Spleen (tissue), 11 donors: ENCODE results near the gene FOXJ1. TPM values are rescaled to one million over a fixed set of nuclear protein-coding genes. Genes with fewer than 3 reads are reported as not detected.

Source experiments
- DNase-seq: peaks from one replicate; pipeline ENCODE4 v3.0.0-alpha.2; 2020
- H3K27ac ChIP-seq, 8 donors: fragments of 200-600 bp; sonication (generic) in 7 of 8; 1 replicate in 4 of 8; 2 replicates in 4 of 8; pipeline versions ENCODE4 v1.5.0 to v1.8.0; 2016 to 2021; ENCODE audit warnings: inconsistent platforms in 4 of 8, mild to moderate bottlenecking in 4 of 8, moderate library complexity in 1 of 8
- H3K27me3 ChIP-seq, 7 donors: fragments of 200-600 bp; sonication (generic) in 6 of 7; replicated peaks in 1 of 7; 1 replicate in 4 of 7; 2 replicates in 3 of 7; pipeline versions ENCODE4 v1.5.0 to v1.8.0; 2016 to 2021; ENCODE audit warnings: inconsistent platforms in 3 of 7, mild to moderate bottlenecking in 1 of 7
- H3K36me3 ChIP-seq, 6 donors: fragments of 200-600 bp; sonication (generic) in 5 of 6; 1 replicate in 4 of 6; 2 replicates in 2 of 6; pipeline versions ENCODE4 v1.5.0 to v1.8.0; 2016 to 2021; ENCODE audit warnings: inconsistent platforms in 2 of 6
- H3K4me1 ChIP-seq, 6 donors: fragments of 200-600 bp; sonication (generic) in 5 of 6; 1 replicate in 3 of 6; 2 replicates in 3 of 6; pipeline versions ENCODE4 v1.5.0 to v1.8.0; 2016 to 2021; ENCODE audit warnings: inconsistent platforms in 3 of 6
- H3K4me3 ChIP-seq, 8 donors: fragments of 200-600 bp; sonication (generic) in 7 of 8; 1 replicate in 4 of 8; 2 replicates in 4 of 8; pipeline versions ENCODE4 v1.5.0 to v1.8.0; 2016 to 2021; ENCODE audit warnings: inconsistent platforms in 4 of 8, mild to moderate bottlenecking in 4 of 8, moderate library complexity in 2 of 8
- H3K9me3 ChIP-seq, 8 donors: fragments of 200-600 bp; sonication (generic) in 7 of 8; 1 replicate in 4 of 8; 2 replicates in 4 of 8; pipeline versions ENCODE4 v1.5.0 to v1.8.0; 2016 to 2021; ENCODE audit warnings: inconsistent platforms in 4 of 8
- CTCF ChIP-seq, 11 experiments: fragments of 200-600 bp in 7 of 11; fragments of 450-650 bp in 4 of 11; sonication (generic) in 4 of 11; IDR thresholded peaks in 8 of 11; conservative IDR thresholded peaks in 3 of 11; 1 replicate in 7 of 11; 2 replicates in 4 of 11; pipeline versions ENCODE4 v1.4.0 to v1.8.0; 2016 to 2021; ENCODE audit warnings: antibody characterized with exemption in 11 of 11, inconsistent platforms in 4 of 11, mild to moderate bottlenecking in 1 of 11
- POLR2A ChIP-seq, 3 donors: fragments of 450-650 bp; IDR thresholded peaks; one replicate each; pipeline ENCODE4 v1.5.1; 2017; ENCODE audit warnings: antibody characterized with exemption in 3 of 3, mild to moderate bottlenecking in 1 of 3
- POLR2AphosphoS5 ChIP-seq, 3 donors: sonication (generic); formaldehyde crosslinking; IDR thresholded peaks; one replicate each; pipeline ENCODE4 v1.5.1; 2017; ENCODE audit warnings: antibody characterized with exemption in 3 of 3
- WGBS, 5 donors: extraction: QIAGEN DNeasy Blood & Tissue Kit in 3 of 5; methylation state at CpG; one replicate each; pipeline versions ENCODE4 v1.1.5 to v1.1.7; 2013 to 2018; 5-methylcytosine and 5-hydroxymethylcytosine counted together
- intact Hi-C: fragments of 100-400 bp; cut with DNase I; formaldehyde crosslinking; loops from one replicate; pipeline ENCODE4 v1.15.0; 2023; ENCODE audit warnings: low total_unique reads
- microRNA-seq, 3 donors: library from miRNA; unstranded; fragments of <30 nt; microRNA quantifications; one replicate each; pipeline versions ENCODE4 to v1.1.0, GENCODE V29; 2019 to 2020
- polyA plus RNA-seq, 3 donors: library from polyadenylated mRNA; stranded (reverse); fragments of 200-250 nt; gene quantifications; one replicate each; pipeline ENCODE4 v1.2.1, GENCODE V29; 2013
- small RNA-seq, 4 donors: library from RNA; depleted of rRNA; stranded (forward); fragments of <200 nt; gene quantifications; one replicate each; pipeline ENCODE3, GENCODE V24; 2016
- total RNA-seq, 7 donors: library from RNA; depleted of rRNA in 3 of 7; stranded (reverse); fragments of >200 nt in 3 of 7; fragmentation: NEBNext Ultra II Directional in 4 of 7; extraction: Animal tissue kit (Norgen Biotek cat#: 25700) in 4 of 7; gene quantifications; one replicate each; pipeline versions ENCODE4 v1.1.0 to v1.2.1, GENCODE V29; 2016 to 2021
- donor health status: healthy with polysubstance abuse.
- donor health status: DM: no; HTN: no; CAD: no; lungs with moderate emphysema.
- donor health status: DM: no; HTN: no; CAD: no.
- donor health status: Bipolar disorder and iron deficiency.
- donor health status: healthy.
- donor health status: DM: no; HTN: no; CAD: no.
- donor health status: DM: yes; HTN: yes; CAD: no.

The FOXJ1 gene
- total and polyA plus RNA-seq, 10 donors: 0.05 to 0.13 TPM; not detected in 8

- H3K27me3 ChIP-seq: no peaks in the 10 kb centered on the region
- intact Hi-C loops: no loop called here
- TF ChIP-seq POLR2A (IDR thresholded peaks at IDR 0.05): no peak
- no peak for TF ChIP-seq POLR2AphosphoS5 (IDR thresholded peaks at IDR 0.05)
- TF ChIP-seq CTCF (IDR thresholded peaks at IDR 0.05 in 8 of 11, conservative IDR thresholded peaks at IDR 0.05 in 3 of 11): no peak
- H3K9me3 ChIP-seq: no peaks in the 10 kb centered on the region
- no peak overlapping the region for H3K27ac ChIP-seq
- no peak for DNase-seq
- no peak overlapping the region for H3K4me3 ChIP-seq
- WGBS, 5 donors: 84 to 96% (median 88%) methylated on average over 8 to 11 of the region's 11 CpGs
- H3K4me1 ChIP-seq: peaks cover 0 to 9% (median 0%) of the 10 kb centered on the region in 6 donors
- peaks cover 3 to 100% (median 95%) of the 10 kb centered on the region in 6 donors for H3K36me3 ChIP-seq
Observed at GRCh38 chr17:76087531-76087930, 53.5 kb downstream of the FOXJ1 start.

- Histone ChIP-seq H3K4me1 (peaks cover 0 to 2% (median 0%) of the 10 kb centered on the region in 6 donors), H3K27me3 (no peaks in the 10 kb centered on the region), H3K27ac (no peak overlapping the region), H3K9me3 (no peaks in the 10 kb centered on the region), H3K4me3 (no peak overlapping the region), H3K36me3 (peaks cover 3 to 100% (median 90%) of the 10 kb centered on the region in 6 donors)
- intact Hi-C loops: no loop called here
- TF ChIP-seq POLR2AphosphoS5 (IDR thresholded peaks at IDR 0.05): no peak
- no peak for TF ChIP-seq POLR2A (IDR thresholded peaks at IDR 0.05)
- no peak for TF ChIP-seq CTCF (IDR thresholded peaks at IDR 0.05 in 8 of 11, conservative IDR thresholded peaks at IDR 0.05 in 3 of 11)
- no peak for DNase-seq
- 95 to 100% (median 97%) methylated on average over 9 of the region's 9 CpGs for WGBS, 5 donors
Observed at GRCh38 chr17:76086384-76086783, 54.7 kb downstream of the FOXJ1 start.

Small RNA genes lying within 50 kb of the gene (microRNA-seq; reads per million reads assigned to microRNA genes)
- gene MIR6868: 2.0 to 2.2 (median 2.1) reads per million in 3 donors

Small RNA genes lying within 50 kb of the gene (small RNA-seq; reads per million reads assigned to genes)
- 0 to 0.08 (median 0.03) reads per million in 4 donors for gene MIR6868

Other genes with a start within 250 kb of the FOXJ1 start
- 10 to 100 TPM; 20.0 to 26.5 (median 23.5) TPM for gene TRIM65, start 244.3 kb downstream of the FOXJ1 start, total RNA-seq
- gene TRIM65, start 244.3 kb downstream of the FOXJ1 start, polyA plus RNA-seq: 10 to 100 TPM in 2 of 3 donors, 1 to 10 TPM in 1; 9.0 to 28.2 (median 11.6) TPM
- gene MRPL38, start 236.4 kb downstream of the FOXJ1 start, total RNA-seq: 10 to 100 TPM; 40.1 to 90.6 (median 74.7) TPM
- 10 to 100 TPM; 59.3 to 90.3 (median 80.8) TPM for gene MRPL38, start 236.4 kb downstream of the FOXJ1 start, polyA plus RNA-seq
- gene FBF1, start 200.2 kb downstream of the FOXJ1 start, total RNA-seq: 10 to 100 TPM in 4 of 7 donors, 1 to 10 TPM in 3; 7.7 to 16.0 (median 10.3) TPM
- 10 to 100 TPM in 1 of 3 donors, 1 to 10 TPM in 2; 5.2 to 14.4 (median 7.3) TPM for gene FBF1, start 200.2 kb downstream of the FOXJ1 start, polyA plus RNA-seq
- 10 to 100 TPM; 36.0 to 60.2 (median 45.9) TPM for gene ACOX1, start 162.1 kb downstream of the FOXJ1 start, total RNA-seq
- 1 to 10 TPM; 6.3 to 9.8 (median 6.8) TPM for gene ACOX1, start 162.1 kb downstream of the FOXJ1 start, polyA plus RNA-seq
- gene TEN1, start 162.0 kb downstream of the FOXJ1 start, total RNA-seq: 10 to 100 TPM in 5 of 7 donors, 1 to 10 TPM in 2; 6.0 to 20.8 (median 13.4) TPM
- 10 to 100 TPM; 25.7 to 38.7 (median 34.8) TPM for gene TEN1, start 162.0 kb downstream of the FOXJ1 start, polyA plus RNA-seq
- 10 to 100 TPM in 2 of 7 donors, 1 to 10 TPM in 5; 6.7 to 12.0 (median 7.1) TPM for gene CDK3, start 140.4 kb downstream of the FOXJ1 start, total RNA-seq
- gene CDK3, start 140.4 kb downstream of the FOXJ1 start, polyA plus RNA-seq: 10 to 100 TPM; 13.8 to 39.8 (median 31.2) TPM
- gene EVPL, start 113.9 kb downstream of the FOXJ1 start, total RNA-seq: under 1 TPM in 4 of 7 donors, not detected in 3; 0.06 to 0.56 (median 0.20) TPM
- gene EVPL, start 113.9 kb downstream of the FOXJ1 start, polyA plus RNA-seq: under 1 TPM; 0.04 to 0.29 (median 0.05) TPM
- 10 to 100 TPM; 39.4 to 62.0 (median 56.1) TPM for gene SRP68, start 68.7 kb downstream of the FOXJ1 start, total RNA-seq
- 10 to 100 TPM; 24.5 to 40.9 (median 26.8) TPM for gene SRP68, start 68.7 kb downstream of the FOXJ1 start, polyA plus RNA-seq
- under 1 TPM in 3 of 7 donors, not detected in 4; 0.26 to 0.93 (median 0.51) TPM for gene GALR2, start 66.5 kb downstream of the FOXJ1 start, total RNA-seq
- under 1 TPM in 1 of 3 donors, not detected in 2; 0.06 TPM for gene GALR2, start 66.5 kb downstream of the FOXJ1 start, polyA plus RNA-seq
- gene ZACN, start 62.1 kb downstream of the FOXJ1 start, total RNA-seq: under 1 TPM in 2 of 7 donors, not detected in 5; 0.17 to 0.27 TPM
- gene ZACN, start 62.1 kb downstream of the FOXJ1 start, polyA plus RNA-seq: 1 to 10 TPM; 1.0 to 1.9 (median 1.4) TPM
- gene EXOC7, start 37.5 kb downstream of the FOXJ1 start, total RNA-seq: 100 to 1,000 TPM in 4 of 7 donors, 10 to 100 TPM in 3; 64.5 to 128 (median 104) TPM
- gene EXOC7, start 37.5 kb downstream of the FOXJ1 start, polyA plus RNA-seq: 10 to 100 TPM; 26.2 to 51.5 (median 35.0) TPM
- 10 to 100 TPM in 3 of 7 donors, 1 to 10 TPM in 4; 6.8 to 13.0 (median 8.6) TPM for gene RNF157, start 99.2 kb upstream of the FOXJ1 start, total RNA-seq
- gene RNF157, start 99.2 kb upstream of the FOXJ1 start, polyA plus RNA-seq: 1 to 10 TPM in 2 of 3 donors, under 1 TPM in 1; 0.89 to 2.0 (median 1.1) TPM
- 10 to 100 TPM; 28.9 to 91.3 (median 63.8) TPM for gene UBALD2, start 124.1 kb upstream of the FOXJ1 start, total RNA-seq
- gene UBALD2, start 124.1 kb upstream of the FOXJ1 start, polyA plus RNA-seq: 10 to 100 TPM; 42.5 to 54.7 (median 43.8) TPM
- 1 to 10 TPM; 1.3 to 3.1 (median 2.7) TPM for gene QRICH2, start 167.0 kb upstream of the FOXJ1 start, total RNA-seq
- gene QRICH2, start 167.0 kb upstream of the FOXJ1 start, polyA plus RNA-seq: 1 to 10 TPM; 2.4 to 2.7 (median 2.5) TPM
- gene PRPSAP1, start 212.7 kb upstream of the FOXJ1 start, total RNA-seq: 10 to 100 TPM; 32.5 to 54.1 (median 38.3) TPM
- 10 to 100 TPM; 17.5 to 25.9 (median 17.5) TPM for gene PRPSAP1, start 212.7 kb upstream of the FOXJ1 start, polyA plus RNA-seq
- 1 to 10 TPM; 3.7 to 7.2 (median 5.7) TPM for gene SPHK1, start 243.4 kb upstream of the FOXJ1 start, total RNA-seq
- 10 to 100 TPM in 1 of 3 donors, 1 to 10 TPM in 2; 8.1 to 11.4 (median 9.6) TPM for gene SPHK1, start 243.4 kb upstream of the FOXJ1 start, polyA plus RNA-seq